Heart left ventricle (tissue), 13 donors: ENCODE results near the gene RBM7.

Experiments used
- POLR2A ChIP-seq, 2 donors: fragments of 450-650 bp; IDR thresholded peaks; one replicate each; pipeline ENCODE4 v1.6.1; 2017; ENCODE audit warnings: antibody characterized with exemption in 2 of 2, mild to moderate bottlenecking in 2 of 2, moderate library complexity in 2 of 2
- TF ChIP-seq, protein P1 (sequence below), 12 donors: fragments of 200-600 bp; sonication (generic) in 4 of 12; IDR thresholded peaks; one replicate each; pipeline versions ENCODE4 v1.5.0 to v1.8.0; 2018 to 2022; ENCODE audit warnings: antibody characterized with exemption in 12 of 12, mild to moderate bottlenecking in 5 of 12
- donor health status: ischemic (EF 13 %, LVEDD 7.1; RV severe dilation, severe dysfunction).
- donor health status: DM: no; HTN: yes; CAD: no.
- donor health status: DM: no; HTN: no; CAD: no.
- donor health status: ischemic (EF 25% LVEDD 6.9; RV normal size, moderate dysfunction).
- donor health status: ischemic (EF 25% LVEDD 5.7; RV mildly dilated, moderate dysfunction).
- donor health status: ischemic (EF 35%, LVEDD 5.7; RV mildly dilated, moderate dysfunction).
- donor health status: nonischemic (EF 11% LVEDD 7.7; RV severe dilation, severe dysfunction).
- donor health status: DM: yes; HTN: yes; CAD: no.
- donor health status: PGD.
- donor health status: ischemic (EF 29% LVEDD 5.4; RV normal size, mild dysfunction).
- donor health status: nonischemic (EF 23%, LVEDD 6.1; RV moderate dilation, normal function).

DNA sequence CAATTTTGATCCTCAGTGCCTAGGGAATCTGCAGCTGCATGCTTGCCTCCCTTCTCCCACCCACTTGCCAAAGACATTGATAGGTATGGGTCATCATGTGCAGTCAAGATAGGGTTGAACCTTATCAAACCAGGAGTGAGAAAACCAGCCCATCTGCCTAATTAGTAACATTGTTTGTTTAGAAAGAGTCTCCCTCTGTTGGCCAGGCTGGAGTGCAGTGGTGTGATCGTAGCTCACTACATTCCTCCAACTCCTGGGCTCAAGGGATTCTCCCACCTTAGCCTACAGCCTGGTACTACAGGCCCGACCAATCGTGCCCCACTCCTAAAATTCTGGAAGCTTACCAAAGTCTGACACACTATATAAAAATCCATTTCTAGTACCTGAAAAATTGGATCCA lies 4.7 kb upstream of the RBM7 start:
- no peak for TF ChIP-seq POLR2A (IDR thresholded peaks at IDR 0.05)
- TF ChIP-seq, protein P1, sequence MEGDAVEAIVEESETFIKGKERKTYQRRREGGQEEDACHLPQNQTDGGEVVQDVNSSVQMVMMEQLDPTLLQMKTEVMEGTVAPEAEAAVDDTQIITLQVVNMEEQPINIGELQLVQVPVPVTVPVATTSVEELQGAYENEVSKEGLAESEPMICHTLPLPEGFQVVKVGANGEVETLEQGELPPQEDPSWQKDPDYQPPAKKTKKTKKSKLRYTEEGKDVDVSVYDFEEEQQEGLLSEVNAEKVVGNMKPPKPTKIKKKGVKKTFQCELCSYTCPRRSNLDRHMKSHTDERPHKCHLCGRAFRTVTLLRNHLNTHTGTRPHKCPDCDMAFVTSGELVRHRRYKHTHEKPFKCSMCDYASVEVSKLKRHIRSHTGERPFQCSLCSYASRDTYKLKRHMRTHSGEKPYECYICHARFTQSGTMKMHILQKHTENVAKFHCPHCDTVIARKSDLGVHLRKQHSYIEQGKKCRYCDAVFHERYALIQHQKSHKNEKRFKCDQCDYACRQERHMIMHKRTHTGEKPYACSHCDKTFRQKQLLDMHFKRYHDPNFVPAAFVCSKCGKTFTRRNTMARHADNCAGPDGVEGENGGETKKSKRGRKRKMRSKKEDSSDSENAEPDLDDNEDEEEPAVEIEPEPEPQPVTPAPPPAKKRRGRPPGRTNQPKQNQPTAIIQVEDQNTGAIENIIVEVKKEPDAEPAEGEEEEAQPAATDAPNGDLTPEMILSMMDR (IDR thresholded peaks at IDR 0.05), result peak in 3 of 12 donors; percentile 10 to 33 (median 33)
